ENCODE results near the gene DNPH1. TPM values are rescaled to one million over a fixed set of nuclear protein-coding genes. Genes with fewer than 3 reads are reported as not detected.

DNPH1 gene
- total and polyA plus RNA-seq, 2 donors (not counting 3 experiments of a cell fraction or from before 2014, with no cell fraction given) = 37.7 to 120 TPM

DNA sequence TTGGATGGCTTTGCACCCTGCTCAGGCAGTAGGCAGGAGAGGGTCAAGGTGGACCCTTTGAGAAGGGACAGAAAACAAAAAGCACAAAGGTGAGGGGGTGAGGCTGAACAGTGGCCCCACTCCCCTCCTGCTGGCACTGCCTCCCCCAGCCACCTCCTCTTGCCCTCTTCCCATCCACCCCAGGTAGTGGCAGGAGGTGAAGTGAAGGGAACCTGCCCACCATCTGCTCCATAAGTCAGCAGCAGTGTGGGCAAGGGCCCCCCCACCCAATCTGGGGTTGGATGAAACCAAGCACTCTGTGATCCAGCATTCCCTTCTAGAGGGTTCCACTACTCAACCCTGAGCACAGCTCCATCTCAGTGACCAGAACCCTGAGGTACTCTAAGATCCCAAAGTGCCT is 42.7 kb upstream of the DNPH1 start:
- Histone ChIP-seq H2AFZ (ENCODE audit: low read depth, low read length) (no peak overlapping the region), H3K79me2 (ENCODE audit: control insufficient read depth, insufficient read depth, low read length) (no peaks in the 10 kb centered on the region), H3K4me1 (ENCODE audit: control insufficient read depth, extremely low read depth, insufficient read depth, low read length) (no peaks in the 10 kb centered on the region), H3K36me3 (ENCODE audit: control insufficient read depth in 2 of 2, extremely low read depth in 1 of 2, insufficient read depth in 2 of 2, low read length in 2 of 2) (no peaks in the 10 kb centered on the region), H3K9ac (replicated peaks; ENCODE audit: extremely low read depth, insufficient read depth, low read length) (no peak overlapping the region), H3K27ac (ENCODE audit: insufficient read depth, low read depth, low read length) (no peak overlapping the region), H3K4me2 (ENCODE audit: insufficient read depth, low read length) (no peak overlapping the region), H3K27me3 (ENCODE audit: control insufficient read depth in 2 of 2, insufficient read depth in 2 of 2, low read length in 2 of 2) (peaks cover 53 to 59% of the 10 kb centered on the region in 2 experiments), H3K9me3 (replicated peaks; ENCODE audit: control insufficient read depth, insufficient read depth, low read length) (no peaks in the 10 kb centered on the region), H3K9me1 (replicated peaks; ENCODE audit: control insufficient read depth, extremely low read depth, insufficient read depth, low read length) (no peaks in the 10 kb centered on the region), H3K4me3 (replicated peaks in 1 of 3; ENCODE audit: insufficient read depth in 1 of 3, low read depth in 1 of 3, low read length in 3 of 3) (no peak overlapping the region), H4K20me1 (replicated peaks; ENCODE audit: control insufficient read depth, extremely low read depth, insufficient read depth, low read length) (no peaks in the 10 kb centered on the region)
- dilution Hi-C loops (cut with MboI; ENCODE audit: extremely low pct_ligation_motif_present, low sequenced_read_pairs) = no loop called here
- DNase-seq (ENCODE audit: low read depth, low spot score) (no peak), FAIRE-seq (no peak)
- CTCF ChIA-PET = interaction anchor here (1.3 kb wide), 1 partner anchor 62 kb away, joined by 4 read pairs; no protein-coding TSS in a partner anchor
- TF ChIP-seq JUN (IDR thresholded peaks at IDR 0.05; ENCODE audit: borderline replicate concordance, insufficient read depth, insufficient read length, low read depth) (no peak), FOS (IDR thresholded peaks at IDR 0.05; ENCODE audit: borderline replicate concordance, insufficient read depth, low read length) (no peak), CTCF (IDR thresholded peaks at IDR 0.05; ENCODE audit: extremely low read depth in 1 of 2, insufficient read depth in 1 of 2, low read depth in 1 of 2, low read length in 2 of 2) (no peak), GATA2 (IDR thresholded peaks at IDR 0.05; ENCODE audit: insufficient read depth, insufficient read length, low read depth, low read length) (no peak), POLR2AphosphoS5 (IDR thresholded peaks at IDR 0.05; ENCODE audit: insufficient read depth, low read depth, low read length) (no peak), EZH2 (IDR thresholded peaks at IDR 0.05; ENCODE audit: borderline replicate concordance, low read depth, low read length, severe bottlenecking) (no peak), MYC (IDR thresholded peaks at IDR 0.05; ENCODE audit: low read depth, low read length) (no peak), MAX (IDR thresholded peaks at IDR 0.05; ENCODE audit: insufficient read depth, insufficient read length) (no peak), POLR2A (IDR thresholded peaks at IDR 0.05; ENCODE audit: low read depth, low read length) (no peak)
- no TSS peak for BruUV-seq (replicated peaks)
- POLR2A ChIA-PET = no interaction called here
- intact Hi-C loops (cut with micrococcal nuclease) = no loop called here
